BJ (cell line): Measurements from ENCODE around the gene LAMA3. TPM values are rescaled to one million over a fixed set of nuclear protein-coding genes. Genes with fewer than 3 reads are reported as not detected.

Experiments used
- CTCF ChIA-PET: fragments of 350-600 bp; formaldehyde crosslinking; extraction: SDS; loops from one replicate; lab custom pipeline; 2021; ENCODE audit warnings: antibody characterized with exemption, inconsistent platforms; lab: Yijun Ruan, JAX
- POLR2A ChIA-PET: fragments of 300-600 bp; sonication (Branson Sonifier 250); formaldehyde crosslinking; extraction: SDS; loops from one replicate; lab custom pipeline; 2021; ENCODE audit warnings: antibody characterized with exemption; lab: Charles Lee
- DNase-seq: peaks from one replicate; pipeline ENCODE4 v3.0.0-alpha.2; 2011; ENCODE audit warnings: low read depth
- H3K27me3 ChIP-seq: 2 replicates; pipeline ENCODE4 v1.6.0; 2011; ENCODE audit warnings: low read length; ENCODE audit not compliant: control insufficient read depth, insufficient read depth
- H3K36me3 ChIP-seq: 2 replicates; pipeline ENCODE4 v1.5.1; 2011; ENCODE audit warnings: low read length; ENCODE audit not compliant: control insufficient read depth, insufficient read depth
- H3K4me3 ChIP-seq: 2 replicates; pipeline ENCODE4 v1.5.1; 2011; ENCODE audit warnings: low read depth, mild to moderate bottlenecking, control low read depth, low read length
- polyA plus RNA-seq: library from polyadenylated mRNA; depleted of rRNA; stranded (reverse); fragments of >200 nt; gene quantifications from 2 replicates; pipeline ENCODE4 v1.2.3, GENCODE V29; 2011
- TF ChIP-seq, protein P1 (sequence below): IDR thresholded peaks from 2 replicates; pipeline ENCODE4 v1.5.1; 2011; ENCODE audit warnings: low read depth, mild to moderate bottlenecking, control low read depth, inconsistent platforms, low read length, moderate library complexity; ENCODE audit not compliant: insufficient read depth

The LAMA3 gene
- polyA plus RNA-seq, 1 experiment: 5.6 TPM

GRCh38 chr18:23969664-23970063 is 280.4 kb downstream of the LAMA3 start:
- TF ChIP-seq, protein P1, sequence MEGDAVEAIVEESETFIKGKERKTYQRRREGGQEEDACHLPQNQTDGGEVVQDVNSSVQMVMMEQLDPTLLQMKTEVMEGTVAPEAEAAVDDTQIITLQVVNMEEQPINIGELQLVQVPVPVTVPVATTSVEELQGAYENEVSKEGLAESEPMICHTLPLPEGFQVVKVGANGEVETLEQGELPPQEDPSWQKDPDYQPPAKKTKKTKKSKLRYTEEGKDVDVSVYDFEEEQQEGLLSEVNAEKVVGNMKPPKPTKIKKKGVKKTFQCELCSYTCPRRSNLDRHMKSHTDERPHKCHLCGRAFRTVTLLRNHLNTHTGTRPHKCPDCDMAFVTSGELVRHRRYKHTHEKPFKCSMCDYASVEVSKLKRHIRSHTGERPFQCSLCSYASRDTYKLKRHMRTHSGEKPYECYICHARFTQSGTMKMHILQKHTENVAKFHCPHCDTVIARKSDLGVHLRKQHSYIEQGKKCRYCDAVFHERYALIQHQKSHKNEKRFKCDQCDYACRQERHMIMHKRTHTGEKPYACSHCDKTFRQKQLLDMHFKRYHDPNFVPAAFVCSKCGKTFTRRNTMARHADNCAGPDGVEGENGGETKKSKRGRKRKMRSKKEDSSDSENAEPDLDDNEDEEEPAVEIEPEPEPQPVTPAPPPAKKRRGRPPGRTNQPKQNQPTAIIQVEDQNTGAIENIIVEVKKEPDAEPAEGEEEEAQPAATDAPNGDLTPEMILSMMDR: no peak
- no peak for DNase-seq
- ChIA-PET POLR2A (no interaction called here), CTCF (interaction anchor here (1.1 kb wide), 1 partner anchor 150 kb away, joined by 7 read pairs; no protein-coding TSS in a partner anchor)
- Histone ChIP-seq H3K36me3 (no peaks in the 10 kb centered on the region), H3K27me3 (peaks cover 1% of the 10 kb centered on the region), H3K4me3 (no peak overlapping the region)

DNA sequence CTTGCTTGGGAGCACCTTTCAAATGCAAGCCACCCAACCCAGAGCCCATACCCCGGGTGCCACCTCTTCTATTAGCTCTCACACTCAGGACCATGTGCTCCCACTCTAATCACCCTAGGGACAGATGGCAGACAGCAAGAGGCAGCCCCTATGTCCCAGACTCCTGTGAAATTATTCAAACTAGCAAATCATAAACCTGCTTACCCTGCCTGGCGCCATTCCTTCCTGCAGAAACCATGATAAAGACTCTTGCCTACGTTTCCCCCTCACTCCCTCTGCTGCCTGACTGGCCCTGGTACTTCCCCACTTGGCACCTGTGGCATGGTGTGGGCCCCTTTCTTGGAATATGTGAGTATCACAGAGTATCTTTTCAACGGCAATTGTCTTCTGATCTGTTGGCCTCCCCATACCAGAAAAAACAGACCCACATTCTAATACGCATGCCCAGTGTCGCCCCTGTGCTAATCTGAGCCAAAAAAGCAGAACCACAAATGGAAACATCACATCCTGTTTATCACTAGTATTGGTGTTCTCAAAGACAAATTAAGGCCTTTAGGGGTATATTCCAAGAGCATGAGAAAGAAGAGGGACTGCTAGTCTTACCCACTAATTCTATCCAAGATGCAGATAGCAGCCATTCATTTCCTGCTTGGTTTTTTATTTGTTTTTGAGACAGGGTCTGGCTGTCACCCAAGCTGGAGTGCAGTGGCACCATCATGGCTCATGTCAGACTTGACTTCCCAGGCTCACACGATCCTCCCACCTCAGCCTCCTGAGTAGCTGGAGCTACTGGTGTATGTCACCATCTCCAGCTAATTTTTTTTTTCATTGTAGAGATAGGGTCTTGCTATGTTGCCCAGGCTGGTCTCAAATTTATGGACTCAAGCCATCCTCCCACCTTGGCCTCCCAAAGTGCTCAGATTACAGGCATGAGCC is 281.2 kb downstream of the LAMA3 start:
- DNase-seq: no peak
- Histone ChIP-seq H3K36me3 (no peaks in the 10 kb centered on the region), H3K4me3 (no peak overlapping the region), H3K27me3 (peaks cover 1% of the 10 kb centered on the region)
- CTCF ChIA-PET: interaction anchor here (0.7 kb wide), 1 partner anchor 13 kb away, joined by 4 read pairs; no protein-coding TSS in a partner anchor
- TF ChIP-seq, protein P1: no peak
- POLR2A ChIA-PET: no interaction called here

DNA sequence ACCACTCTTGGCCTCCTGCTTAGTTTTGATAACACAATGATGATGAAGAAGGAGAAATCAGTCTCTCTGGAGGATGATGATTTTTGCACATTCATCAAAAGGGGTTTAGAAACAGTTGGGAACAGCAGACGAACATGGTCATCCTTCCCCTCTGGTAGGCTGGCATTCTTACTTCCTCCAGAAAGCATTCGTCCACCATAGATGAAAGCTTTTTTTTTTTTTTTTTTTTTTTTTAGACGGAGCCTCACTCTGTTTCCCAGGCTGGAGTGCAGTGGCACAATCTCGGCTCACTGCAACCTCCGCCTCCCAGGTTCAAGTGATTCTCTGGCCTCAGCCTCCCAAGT is 281.8 kb downstream of the LAMA3 start:
- TF ChIP-seq, protein P1: no peak
- no peak overlapping the region for H3K4me3 ChIP-seq
- no peak for DNase-seq
- CTCF ChIA-PET: interaction anchor here (0.7 to 1.0 kb wide), 2 partner anchors 26 to 146 kb away, joined by 3 to 4 read pairs; no protein-coding TSS in a partner anchor
- H3K36me3 ChIP-seq: no peaks in the 10 kb centered on the region
- peaks cover 1% of the 10 kb centered on the region for H3K27me3 ChIP-seq
- POLR2A ChIA-PET: no interaction called here

GRCh38 chr18:23971666-23972230 is 282.5 kb downstream of the LAMA3 start:
- ChIA-PET POLR2A (no interaction called here), CTCF (interaction anchor here (0.7 to 1.0 kb wide), 2 partner anchors 27 to 147 kb away, joined by 3 to 4 read pairs; no protein-coding TSS in a partner anchor)
- TF ChIP-seq, protein P1: no peak
- Histone ChIP-seq H3K4me3 (no peak overlapping the region), H3K36me3 (no peaks in the 10 kb centered on the region), H3K27me3 (peaks cover 1% of the 10 kb centered on the region)
- no peak for DNase-seq

- TF ChIP-seq, protein P1: no peak
- no peak overlapping the region for H3K4me3 ChIP-seq
- H3K36me3 ChIP-seq: no peaks in the 10 kb centered on the region
- H3K27me3 ChIP-seq: peaks cover 1% of the 10 kb centered on the region
- CTCF ChIA-PET: no interaction called here
- POLR2A ChIA-PET: no interaction called here
- no peak for DNase-seq
Measured at GRCh38 chr18:23972453-23972852, 283.2 kb downstream of the LAMA3 start.
